ENCODE data around the gene TARS3.

The TARS3 gene

DNA sequence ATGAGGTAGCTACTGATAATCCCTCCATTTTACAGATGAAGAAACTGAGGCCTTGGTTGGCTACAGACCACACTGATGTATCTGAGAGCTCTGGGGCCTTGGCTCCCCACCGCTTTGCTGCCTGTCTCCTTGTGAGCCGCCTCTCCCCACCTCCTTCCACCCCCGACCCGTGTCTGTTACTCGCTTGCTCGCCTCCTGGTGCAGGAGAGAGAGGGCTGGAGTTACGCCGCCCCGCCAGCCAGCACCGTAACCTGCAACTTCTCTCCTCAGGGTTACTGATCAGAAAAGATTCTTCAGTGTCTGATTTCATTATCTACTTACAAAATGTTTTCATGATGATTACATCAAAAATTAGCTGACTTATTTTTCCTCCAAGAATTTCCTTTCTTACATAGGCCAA lies 106.2 kb downstream of the TARS3 start:
- no peak for ATAC-seq (ENCODE audit: insufficient read depth, low read depth)
- H4K20me1 ChIP-seq (ENCODE audit: insufficient read depth, low read length): no peaks in the 10 kb centered on the region
- DNase-seq: no peak
- no peak overlapping the region for H3K4me3 ChIP-seq (ENCODE audit: low read depth in 1 of 2, low read length in 2 of 2)
- H2AFZ ChIP-seq (ENCODE audit: low read depth, low read length): no peak overlapping the region
- no peak overlapping the region for H3K9ac ChIP-seq (ENCODE audit: low read depth, low read length)
- no peaks in the 10 kb centered on the region for H3K27me3 ChIP-seq (ENCODE audit: insufficient read depth, low read length, poor library complexity)
- no peaks in the 10 kb centered on the region for H3K4me1 ChIP-seq (ENCODE audit: insufficient read depth, low read length)
- no peak for TF ChIP-seq EZH2 (IDR thresholded peaks at IDR 0.05; ENCODE audit: borderline replicate concordance, low read depth, low read length, severe bottlenecking)
- TF ChIP-seq, protein P1, sequence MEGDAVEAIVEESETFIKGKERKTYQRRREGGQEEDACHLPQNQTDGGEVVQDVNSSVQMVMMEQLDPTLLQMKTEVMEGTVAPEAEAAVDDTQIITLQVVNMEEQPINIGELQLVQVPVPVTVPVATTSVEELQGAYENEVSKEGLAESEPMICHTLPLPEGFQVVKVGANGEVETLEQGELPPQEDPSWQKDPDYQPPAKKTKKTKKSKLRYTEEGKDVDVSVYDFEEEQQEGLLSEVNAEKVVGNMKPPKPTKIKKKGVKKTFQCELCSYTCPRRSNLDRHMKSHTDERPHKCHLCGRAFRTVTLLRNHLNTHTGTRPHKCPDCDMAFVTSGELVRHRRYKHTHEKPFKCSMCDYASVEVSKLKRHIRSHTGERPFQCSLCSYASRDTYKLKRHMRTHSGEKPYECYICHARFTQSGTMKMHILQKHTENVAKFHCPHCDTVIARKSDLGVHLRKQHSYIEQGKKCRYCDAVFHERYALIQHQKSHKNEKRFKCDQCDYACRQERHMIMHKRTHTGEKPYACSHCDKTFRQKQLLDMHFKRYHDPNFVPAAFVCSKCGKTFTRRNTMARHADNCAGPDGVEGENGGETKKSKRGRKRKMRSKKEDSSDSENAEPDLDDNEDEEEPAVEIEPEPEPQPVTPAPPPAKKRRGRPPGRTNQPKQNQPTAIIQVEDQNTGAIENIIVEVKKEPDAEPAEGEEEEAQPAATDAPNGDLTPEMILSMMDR (IDR thresholded peaks at IDR 0.05; ENCODE audit: borderline replicate concordance, extremely low read depth, low read length, poor library complexity, severe bottlenecking): no peak
- no peak overlapping the region for H3K4me2 ChIP-seq (ENCODE audit: insufficient read depth, low read length)
- no peaks in the 10 kb centered on the region for H3K79me2 ChIP-seq (ENCODE audit: insufficient read depth, low read length)
- H3K9me3 ChIP-seq (ENCODE audit: insufficient read depth, low read length, severe bottlenecking): no peaks in the 10 kb centered on the region
- H3K27ac ChIP-seq (ENCODE audit: low read length): no peak overlapping the region
- H3K36me3 ChIP-seq (ENCODE audit: insufficient read depth, low read length): no peaks in the 10 kb centered on the region

DNA sequence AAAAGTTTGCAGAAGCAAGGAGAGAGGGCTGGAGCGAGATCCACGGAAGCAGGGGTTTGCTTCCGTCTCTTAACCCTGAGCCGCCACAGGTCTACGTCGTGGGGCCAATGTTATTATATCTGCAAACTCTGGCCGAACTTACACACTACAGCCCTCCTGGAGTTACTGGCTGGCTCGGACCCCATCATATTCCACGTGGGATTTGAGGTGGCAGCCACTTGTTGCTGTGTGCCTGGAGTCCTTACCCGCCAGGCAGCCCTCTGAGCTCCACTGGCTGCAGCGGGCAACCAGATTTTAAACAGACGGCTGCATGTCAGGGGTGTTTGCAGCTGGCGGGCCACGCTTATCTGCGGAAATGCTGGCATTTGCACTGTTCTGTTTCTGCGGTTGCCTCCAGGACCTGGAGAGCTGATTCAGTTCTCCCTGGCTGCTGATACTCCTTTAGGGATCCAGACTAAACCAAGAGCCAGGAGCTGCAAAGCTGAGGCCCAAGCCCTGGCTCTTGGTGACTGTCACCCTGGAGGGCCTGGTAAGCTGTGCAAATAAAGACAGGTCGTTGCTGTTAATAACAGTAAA lies 106.8 kb downstream of the TARS3 start:
- no peaks in the 10 kb centered on the region for H3K36me3 ChIP-seq (ENCODE audit: insufficient read depth, low read length)
- no peak overlapping the region for H3K27ac ChIP-seq (ENCODE audit: low read length)
- no peak overlapping the region for H3K4me3 ChIP-seq (ENCODE audit: low read depth in 1 of 2, low read length in 2 of 2)
- H3K9me3 ChIP-seq (ENCODE audit: insufficient read depth, low read length, severe bottlenecking): no peaks in the 10 kb centered on the region
- no peak for ATAC-seq (ENCODE audit: insufficient read depth, low read depth)
- H2AFZ ChIP-seq (ENCODE audit: low read depth, low read length): no peak overlapping the region
- no peaks in the 10 kb centered on the region for H3K79me2 ChIP-seq (ENCODE audit: insufficient read depth, low read length)
- H3K27me3 ChIP-seq (ENCODE audit: insufficient read depth, low read length, poor library complexity): no peaks in the 10 kb centered on the region
- H3K4me1 ChIP-seq (ENCODE audit: insufficient read depth, low read length): no peaks in the 10 kb centered on the region
- DNase-seq: no peak
- H4K20me1 ChIP-seq (ENCODE audit: insufficient read depth, low read length): no peaks in the 10 kb centered on the region
- TF ChIP-seq, protein P1 (IDR thresholded peaks at IDR 0.05; ENCODE audit: borderline replicate concordance, extremely low read depth, low read length, poor library complexity, severe bottlenecking): no peak
- TF ChIP-seq EZH2 (IDR thresholded peaks at IDR 0.05; ENCODE audit: borderline replicate concordance, low read depth, low read length, severe bottlenecking): no peak
- no peak overlapping the region for H3K9ac ChIP-seq (ENCODE audit: low read depth, low read length)
- no peak overlapping the region for H3K4me2 ChIP-seq (ENCODE audit: insufficient read depth, low read length)

GRCh38 chr15:101615986-101616848 lies 108.1 kb downstream of the TARS3 start:
- no peak overlapping the region for H3K4me2 ChIP-seq (ENCODE audit: insufficient read depth, low read length)
- no peaks in the 10 kb centered on the region for H3K4me1 ChIP-seq (ENCODE audit: insufficient read depth, low read length)
- H4K20me1 ChIP-seq (ENCODE audit: insufficient read depth, low read length): no peaks in the 10 kb centered on the region
- no peaks in the 10 kb centered on the region for H3K9me3 ChIP-seq (ENCODE audit: insufficient read depth, low read length, severe bottlenecking)
- H3K4me3 ChIP-seq (ENCODE audit: low read depth in 1 of 2, low read length in 2 of 2): no peak overlapping the region
- H3K27ac ChIP-seq (ENCODE audit: low read length): no peak overlapping the region
- DNase-seq (no peak), ATAC-seq (ENCODE audit: insufficient read depth, low read depth) (no peak)
- H3K9ac ChIP-seq (ENCODE audit: low read depth, low read length): no peak overlapping the region
- H3K79me2 ChIP-seq (ENCODE audit: insufficient read depth, low read length): no peaks in the 10 kb centered on the region
- no peaks in the 10 kb centered on the region for H3K36me3 ChIP-seq (ENCODE audit: insufficient read depth, low read length)
- H3K27me3 ChIP-seq (ENCODE audit: insufficient read depth, low read length, poor library complexity): no peaks in the 10 kb centered on the region
- no peak for TF ChIP-seq EZH2 (IDR thresholded peaks at IDR 0.05; ENCODE audit: borderline replicate concordance, low read depth, low read length, severe bottlenecking)
- TF ChIP-seq, protein P1 (IDR thresholded peaks at IDR 0.05; ENCODE audit: borderline replicate concordance, extremely low read depth, low read length, poor library complexity, severe bottlenecking): no peak
- H2AFZ ChIP-seq (ENCODE audit: low read depth, low read length): no peak overlapping the region

Measured in DND-41 (cell line).